ENCODE results near the gene GRHL1.

- no peak for TF ChIP-seq CTCF (IDR thresholded peaks at IDR 0.05)
- no peak for TF ChIP-seq EZH2 (IDR thresholded peaks at IDR 0.05; ENCODE audit: borderline replicate concordance, insufficient read depth, low read depth, low read length, poor library complexity, severe bottlenecking)
These were observed 65.9 kb downstream of the GRHL1 start for GRCh38 chr2:10017313-10017941.
